ENCODE results near the gene KCNJ6.
A peak's percentile ranks its signal among the peaks of the same experiment; 100 is the strongest.
"Not testable (repeated sequence)": the region's sequence is repeated elsewhere in the genome, so short reads cannot be mapped to it uniquely, and the experiment has no call there.

Gene KCNJ6

GRCh38 chr21:37673801-37674575, 242.3 kb downstream of the KCNJ6 start:
- DNase-seq (ENCODE audit: low spot score) = no peak

DNA sequence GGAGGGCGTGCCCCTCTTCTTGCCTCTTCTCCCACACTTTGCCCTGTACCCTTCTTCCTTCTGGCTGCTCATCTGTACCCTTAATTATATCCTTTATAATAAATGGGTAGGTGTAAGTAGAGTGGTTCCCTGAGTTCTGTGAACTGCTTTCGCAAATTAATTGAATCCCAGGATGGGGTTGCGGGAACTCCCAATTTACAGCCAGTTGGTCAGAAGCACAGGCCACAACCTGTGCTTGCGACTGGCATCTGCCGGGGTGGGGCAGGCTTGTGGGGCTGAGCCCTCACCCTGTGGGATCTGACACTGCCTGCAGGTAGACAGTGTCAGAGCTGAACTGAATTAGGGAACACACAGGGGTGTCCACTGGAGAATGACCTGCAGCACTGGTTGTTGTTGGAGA, 244.9 kb downstream of the KCNJ6 start:
- no peak for DNase-seq (ENCODE audit: low spot score)

- peak; percentile 73 for DNase-seq (ENCODE audit: low spot score)
Observed at GRCh38 chr21:37670883-37671282, 245.4 kb downstream of the KCNJ6 start.

DNA sequence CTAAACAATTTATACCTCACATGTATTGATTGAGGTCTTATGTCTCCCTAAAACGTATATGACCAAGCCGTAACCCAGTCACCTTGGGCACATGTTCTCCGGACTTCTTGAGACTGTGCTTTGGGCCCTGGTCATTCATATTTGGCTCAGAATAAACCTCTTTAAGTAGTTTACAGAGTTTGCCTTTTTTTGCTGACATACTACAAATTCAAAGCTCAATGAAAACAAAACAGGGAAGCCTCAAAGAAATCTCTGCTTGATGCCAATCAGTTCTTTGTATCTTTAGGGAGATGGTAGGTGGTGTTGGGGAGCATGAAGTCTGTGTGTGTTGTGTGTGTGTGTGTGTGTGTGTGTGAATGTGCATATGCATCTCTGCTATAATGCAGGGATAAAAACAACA, 247.0 kb downstream of the KCNJ6 start:
- no peak for DNase-seq (ENCODE audit: low spot score)

DNA sequence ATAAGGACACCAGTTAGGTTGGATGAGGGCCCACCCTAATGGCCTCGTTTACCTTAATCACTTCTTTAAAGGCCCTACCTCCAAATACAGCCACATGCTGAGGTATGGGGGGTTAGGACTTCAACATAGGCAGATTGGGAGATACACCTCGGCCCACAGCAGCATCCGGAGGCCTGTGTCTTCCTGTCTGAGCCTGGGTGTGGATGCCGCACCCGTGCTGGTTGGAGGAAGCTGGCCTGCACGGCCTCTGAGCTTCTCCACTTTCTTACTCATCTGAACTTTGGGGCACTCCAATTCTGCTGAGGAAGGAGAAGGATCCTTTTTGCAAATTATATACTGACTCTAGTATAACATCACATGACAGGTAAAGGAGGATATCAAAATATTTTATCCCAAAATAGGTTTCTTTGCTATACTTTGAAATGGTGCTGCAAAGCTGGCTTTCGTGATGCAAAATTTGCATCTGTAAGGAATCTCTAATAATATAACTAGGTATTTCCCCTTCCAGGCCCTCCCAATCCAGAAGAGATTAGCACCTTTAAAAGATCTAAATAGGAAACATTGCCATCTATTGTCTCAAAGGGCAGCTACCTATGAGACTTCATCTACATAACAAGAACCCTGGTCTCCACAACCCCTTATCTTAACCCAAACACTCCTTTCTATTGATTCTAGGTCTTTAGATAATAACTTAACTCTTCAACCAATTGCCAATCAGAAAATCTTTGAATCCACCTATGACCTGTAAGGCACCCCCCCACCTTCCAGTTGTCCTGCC, 247.6 kb downstream of the KCNJ6 start:
- DNase-seq (ENCODE audit: low spot score) = no peak

GRCh38 chr21:37667380-37667779, 248.9 kb downstream of the KCNJ6 start:
- no peak for DNase-seq (ENCODE audit: low spot score)

DNA sequence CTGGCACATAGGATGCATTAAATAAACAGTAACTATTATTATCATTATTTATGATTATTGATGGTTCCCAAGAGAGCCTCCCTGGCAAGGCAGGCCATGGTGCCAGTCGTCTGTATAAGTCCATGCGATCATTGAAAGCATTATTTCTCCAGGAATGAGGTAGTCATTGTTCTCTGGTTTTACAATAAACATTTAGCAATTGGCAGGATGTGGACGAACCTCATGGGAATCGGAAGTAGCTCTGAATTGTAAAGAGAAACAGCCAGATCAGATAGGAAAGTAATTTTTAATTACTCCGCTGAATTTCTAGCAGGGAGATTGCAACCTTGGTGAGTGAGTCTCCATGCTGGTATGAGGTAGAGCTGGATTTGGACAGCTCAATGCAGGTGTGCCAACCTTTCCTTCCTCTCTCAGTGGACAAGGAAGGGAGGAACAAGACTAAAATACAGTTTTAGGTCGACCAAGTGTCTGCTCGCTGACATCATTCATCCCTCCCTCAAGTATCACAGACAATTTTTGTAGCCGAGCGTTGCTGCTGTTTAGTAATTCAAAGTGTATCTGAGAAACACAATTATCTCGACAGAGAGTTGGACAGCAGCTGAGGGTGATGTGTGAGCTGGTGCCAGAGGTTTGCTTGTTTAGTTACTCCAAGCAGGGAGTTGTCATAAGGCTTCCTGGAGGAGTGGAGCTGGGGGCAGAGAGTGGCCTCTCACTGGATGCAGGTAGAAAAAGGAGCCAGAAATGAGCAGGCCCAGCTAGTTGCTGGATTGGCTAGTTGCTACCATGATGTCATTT, 250.8 kb downstream of the KCNJ6 start:
- no peak for DNase-seq (ENCODE audit: low spot score)

DNA sequence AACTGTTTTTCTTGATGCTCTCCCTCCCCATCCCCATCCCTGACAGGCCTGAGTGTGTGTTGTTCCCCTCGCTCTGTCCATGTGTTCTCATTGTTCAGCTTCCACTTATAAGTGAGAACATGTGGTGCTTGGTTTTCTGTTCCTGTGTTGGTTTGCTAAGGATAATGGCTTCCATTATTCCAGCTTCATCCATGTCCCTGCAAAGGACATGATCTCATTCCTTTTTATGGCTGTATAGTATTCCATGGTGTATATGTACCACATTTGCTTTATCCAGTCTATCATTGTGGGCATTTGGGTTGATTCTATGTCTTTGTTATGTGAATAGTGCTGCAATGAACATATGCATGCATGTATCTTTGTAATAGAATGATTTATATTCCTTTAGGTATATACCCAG, 254.0 kb downstream of the KCNJ6 start:
- DNase-seq (ENCODE audit: low spot score) = not testable (repeated sequence)

GRCh38 chr21:37660709-37661108, 255.5 kb downstream of the KCNJ6 start:
- DNase-seq (ENCODE audit: low spot score) = no peak

DNA sequence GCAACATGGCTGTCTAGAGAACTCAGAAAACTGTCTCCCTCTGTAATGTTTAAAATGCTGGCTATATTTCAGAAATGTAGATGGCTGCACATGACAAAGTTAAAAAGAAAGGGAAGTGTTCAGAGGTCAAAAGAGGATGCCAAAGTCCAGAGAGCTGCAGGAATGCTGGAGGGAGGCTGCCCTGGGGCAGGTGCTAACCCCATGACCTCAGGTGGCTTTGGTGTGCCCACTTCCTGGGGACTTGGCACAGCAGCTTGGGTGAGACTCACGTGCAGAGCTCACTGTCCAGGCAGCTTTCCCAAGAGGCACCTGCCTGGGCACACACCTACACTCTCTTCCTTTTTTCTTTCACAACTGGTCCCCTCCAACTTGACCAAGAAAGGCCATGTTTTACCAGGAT, 256.4 kb downstream of the KCNJ6 start:
- no peak for DNase-seq (ENCODE audit: low spot score)

DNA sequence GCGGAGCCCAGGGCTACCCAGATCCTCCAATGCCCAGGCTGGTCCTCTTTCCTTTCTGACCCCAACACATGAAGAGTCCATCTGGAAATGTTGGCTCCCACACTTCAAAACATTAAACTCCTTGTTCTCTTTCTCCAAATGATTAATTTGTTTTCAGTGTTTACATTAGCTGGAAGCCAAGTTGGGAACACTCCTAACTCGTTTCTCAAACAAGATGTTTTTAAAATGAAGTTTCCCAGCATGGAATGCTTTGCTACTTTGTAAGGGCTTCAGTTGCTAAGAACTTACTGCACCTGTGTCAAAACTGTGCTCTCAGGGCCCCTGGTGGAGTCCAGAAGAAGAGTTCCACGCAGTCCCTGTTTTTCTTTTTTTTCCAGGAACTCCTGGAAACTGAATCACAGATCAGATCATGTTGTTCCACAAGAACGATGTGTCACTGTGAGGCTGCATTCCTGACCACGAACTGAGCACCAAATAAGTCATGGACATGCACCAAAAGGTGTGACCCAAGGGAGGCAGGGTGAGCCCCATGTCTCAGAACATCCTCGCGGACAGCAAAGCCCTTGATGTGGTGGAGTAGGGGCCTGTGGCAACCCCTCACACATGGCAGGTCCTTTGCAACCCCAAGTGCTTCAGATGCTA, 257.3 kb downstream of the KCNJ6 start:
- DNase-seq (ENCODE audit: low spot score) = peak; percentile 90

DNA sequence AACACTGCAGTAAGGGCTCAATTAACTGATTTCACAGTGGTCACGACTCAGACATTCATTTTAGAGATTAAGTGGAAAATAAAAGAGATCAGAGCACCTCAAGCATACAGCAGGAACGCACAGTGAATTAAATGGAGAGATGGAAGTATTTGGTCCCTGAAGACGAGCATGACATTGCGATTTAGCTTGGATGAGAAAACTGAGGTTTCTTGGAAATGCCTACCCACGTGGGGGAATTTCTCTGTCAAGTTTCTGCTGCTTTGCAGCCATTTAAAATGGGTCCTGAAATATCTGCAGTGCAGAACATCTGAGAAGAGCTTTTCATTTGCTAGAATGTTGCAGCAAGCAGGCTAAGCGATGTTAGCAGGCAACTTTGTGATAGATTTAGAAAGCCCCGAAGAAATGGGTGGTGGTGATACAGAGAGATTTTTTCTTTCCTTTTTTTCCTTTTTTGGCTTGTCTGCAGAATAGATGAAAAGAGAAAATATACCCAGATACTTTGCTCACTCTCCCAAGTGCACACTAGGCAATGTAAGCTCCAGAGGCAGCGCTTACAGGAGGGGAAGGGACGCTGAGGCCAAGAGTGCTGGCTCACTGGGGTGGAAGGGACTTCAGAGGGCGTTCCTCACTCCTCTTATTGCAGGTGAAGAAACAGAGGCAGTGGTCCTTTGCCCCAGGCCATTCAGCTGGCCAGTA, 258.0 kb downstream of the KCNJ6 start:
- no peak for DNase-seq (ENCODE audit: low spot score)

GRCh38 chr21:37656899-37657298, 259.4 kb downstream of the KCNJ6 start:
- DNase-seq (ENCODE audit: low spot score) = no peak

- DNase-seq (ENCODE audit: low spot score) = no peak
Observed at GRCh38 chr21:37655611-37656300, 260.5 kb downstream of the KCNJ6 start.

- no peak for DNase-seq (ENCODE audit: low spot score)
Observed at GRCh38 chr21:37654596-37654995, 261.7 kb downstream of the KCNJ6 start.

- DNase-seq (ENCODE audit: low spot score) = no peak
Observed at GRCh38 chr21:37653201-37653600, 263.1 kb downstream of the KCNJ6 start.

DNA sequence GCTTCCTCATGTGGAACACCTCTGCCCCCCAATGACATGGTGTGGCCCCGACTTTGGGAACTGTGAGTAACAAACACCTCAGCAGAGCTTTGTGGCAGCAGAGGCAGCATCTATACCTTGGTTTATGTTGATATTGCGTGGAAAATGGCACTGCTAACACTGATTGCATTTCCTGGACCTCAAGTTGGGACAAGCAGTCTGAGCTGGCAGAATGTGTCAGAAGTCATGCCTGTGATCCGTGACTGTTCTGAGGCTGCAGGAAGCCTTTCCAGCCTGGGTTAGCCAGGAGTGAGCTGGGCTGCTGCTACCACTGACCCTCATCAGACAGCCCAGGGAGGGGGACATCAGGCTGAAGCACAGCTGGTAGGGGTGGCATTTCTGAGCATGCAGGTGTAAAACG, 268.5 kb downstream of the KCNJ6 start:
- DNase-seq (ENCODE audit: low spot score) = no peak

DNA sequence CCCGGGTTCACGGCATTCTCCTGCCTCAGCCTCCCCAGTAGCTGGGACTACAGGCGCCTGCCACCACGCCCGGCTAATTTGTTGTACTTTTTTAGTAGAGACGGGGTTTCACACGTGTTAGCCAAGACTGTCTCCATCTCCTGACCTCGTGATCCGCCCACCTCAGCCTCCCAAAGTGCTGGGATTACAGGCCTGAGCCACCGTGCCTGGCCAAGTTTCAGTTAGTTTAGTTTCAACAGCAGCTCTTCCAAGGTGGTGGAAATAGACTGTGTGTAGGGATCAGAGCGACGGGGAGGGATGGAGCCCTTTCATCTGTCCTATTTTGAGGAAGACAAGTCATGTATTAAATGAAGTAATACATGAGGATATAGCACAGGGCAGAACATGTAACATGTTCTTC, 269.5 kb downstream of the KCNJ6 start:
- DNase-seq (ENCODE audit: low spot score) = not testable (repeated sequence)

DNA sequence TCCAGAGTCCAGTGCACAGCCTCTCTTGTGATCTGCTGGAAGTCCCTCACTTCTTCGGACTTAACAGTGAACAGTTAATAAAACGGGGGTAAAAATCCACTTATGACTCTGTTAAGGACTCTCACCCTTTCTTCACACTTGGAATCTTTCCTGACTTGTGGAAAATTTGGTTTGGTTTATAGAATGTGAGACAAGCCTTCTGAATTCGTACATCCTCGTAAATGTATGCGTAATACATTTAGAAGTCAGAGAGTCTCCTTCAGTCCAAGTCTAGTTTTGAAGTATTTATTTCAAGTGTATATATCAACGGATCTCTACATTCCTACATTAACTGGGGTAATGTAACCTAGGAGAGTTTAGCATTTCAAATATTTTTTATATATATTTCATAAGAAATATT, 270.4 kb downstream of the KCNJ6 start:
- DNase-seq (ENCODE audit: low spot score) = no peak

DNA sequence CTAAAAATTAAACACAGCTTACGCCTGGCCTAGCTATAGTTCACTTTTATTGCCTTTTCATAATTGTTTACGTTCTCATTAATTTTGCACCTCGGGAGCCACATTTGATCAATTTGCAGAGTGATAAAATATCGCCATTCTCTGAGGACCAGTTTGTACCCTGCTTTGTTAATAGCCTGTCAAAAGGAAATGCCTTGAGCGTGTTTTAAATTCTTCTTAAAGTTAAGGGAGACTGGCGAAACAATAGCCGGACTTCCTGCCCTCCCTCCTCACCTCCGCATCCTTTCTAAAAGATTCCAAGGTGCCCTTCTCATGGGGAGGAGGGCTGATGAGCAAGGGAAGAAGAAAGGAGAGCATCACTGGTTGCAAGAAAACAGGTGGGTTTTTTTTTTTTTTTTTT, 271.6 kb downstream of the KCNJ6 start:
- no peak for DNase-seq (ENCODE audit: low spot score)

DNA sequence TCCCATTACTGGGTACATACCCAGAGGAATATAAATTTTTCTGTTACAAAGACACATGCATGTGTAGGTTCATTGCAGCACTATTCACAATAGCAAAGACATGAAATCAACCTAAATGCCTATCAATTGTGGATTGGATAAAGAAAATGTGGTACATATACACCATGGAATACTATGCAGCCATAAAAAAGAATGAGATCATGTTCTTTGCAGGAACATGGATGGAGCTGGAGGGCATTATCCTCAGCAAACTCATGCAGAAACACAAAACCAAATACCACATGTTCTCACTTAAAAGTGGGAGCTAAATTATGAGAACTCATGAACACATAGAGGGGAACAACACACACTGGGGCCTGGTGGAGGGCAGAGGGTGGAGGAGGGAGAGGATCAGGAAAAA, 272.4 kb downstream of the KCNJ6 start:
- DNase-seq (ENCODE audit: low spot score) = not testable (repeated sequence)
